GM12875 (cell line): ENCODE data around the gene TMEM209.
"Not testable (repeated sequence)": the region's sequence is repeated elsewhere in the genome, so short reads cannot be mapped to it uniquely, and the experiment has no call there.

Source experiments
- H3K4me3 ChIP-seq: one replicate; pipeline ENCODE4 v1.5.1; 2011; ENCODE audit warnings: low read depth, low read length, control low read depth
- TF ChIP-seq, protein P1 (sequence below): IDR thresholded peaks from 2 replicates; pipeline ENCODE4 v1.5.1; 2011; ENCODE audit warnings: low read depth, mild to moderate bottlenecking, control low read depth, inconsistent platforms, low read length, moderate library complexity, borderline replicate concordance; ENCODE audit not compliant: insufficient read depth

Gene TMEM209

DNA sequence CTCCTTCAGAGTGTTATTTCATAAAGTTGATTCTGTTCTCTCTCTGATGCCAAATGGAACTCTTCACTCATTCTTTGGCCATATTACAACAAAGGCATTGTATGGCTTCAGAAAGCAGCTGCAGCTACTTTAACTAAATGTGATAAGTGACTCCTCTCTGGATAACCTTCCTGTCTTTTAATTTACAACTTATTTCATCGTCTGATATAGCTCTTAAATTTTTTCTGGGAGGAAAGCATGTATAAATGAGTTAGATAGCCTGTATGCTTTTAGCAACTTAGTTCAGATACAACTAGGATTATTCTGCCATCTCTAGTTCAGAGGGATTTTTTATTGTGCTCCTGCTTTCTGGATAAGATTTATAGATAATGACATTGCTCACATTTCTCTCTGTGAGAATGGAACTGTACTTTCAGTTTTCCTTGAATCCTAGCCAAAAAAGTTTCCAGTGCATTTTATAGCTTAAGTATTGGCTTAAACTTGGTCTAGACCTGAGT is 77.3 kb downstream of the TMEM209 start:
- H3K4me3 ChIP-seq = no peak overlapping the region
- TF ChIP-seq, protein P1, sequence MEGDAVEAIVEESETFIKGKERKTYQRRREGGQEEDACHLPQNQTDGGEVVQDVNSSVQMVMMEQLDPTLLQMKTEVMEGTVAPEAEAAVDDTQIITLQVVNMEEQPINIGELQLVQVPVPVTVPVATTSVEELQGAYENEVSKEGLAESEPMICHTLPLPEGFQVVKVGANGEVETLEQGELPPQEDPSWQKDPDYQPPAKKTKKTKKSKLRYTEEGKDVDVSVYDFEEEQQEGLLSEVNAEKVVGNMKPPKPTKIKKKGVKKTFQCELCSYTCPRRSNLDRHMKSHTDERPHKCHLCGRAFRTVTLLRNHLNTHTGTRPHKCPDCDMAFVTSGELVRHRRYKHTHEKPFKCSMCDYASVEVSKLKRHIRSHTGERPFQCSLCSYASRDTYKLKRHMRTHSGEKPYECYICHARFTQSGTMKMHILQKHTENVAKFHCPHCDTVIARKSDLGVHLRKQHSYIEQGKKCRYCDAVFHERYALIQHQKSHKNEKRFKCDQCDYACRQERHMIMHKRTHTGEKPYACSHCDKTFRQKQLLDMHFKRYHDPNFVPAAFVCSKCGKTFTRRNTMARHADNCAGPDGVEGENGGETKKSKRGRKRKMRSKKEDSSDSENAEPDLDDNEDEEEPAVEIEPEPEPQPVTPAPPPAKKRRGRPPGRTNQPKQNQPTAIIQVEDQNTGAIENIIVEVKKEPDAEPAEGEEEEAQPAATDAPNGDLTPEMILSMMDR = no peak

GRCh38 chr7:130127404-130127803 is 77.8 kb downstream of the TMEM209 start:
- TF ChIP-seq, protein P1 = no peak
- no peak overlapping the region for H3K4me3 ChIP-seq

- not testable (repeated sequence) for H3K4me3 ChIP-seq
Measured at GRCh38 chr7:130126840-130127239, 78.4 kb downstream of the TMEM209 start.

DNA sequence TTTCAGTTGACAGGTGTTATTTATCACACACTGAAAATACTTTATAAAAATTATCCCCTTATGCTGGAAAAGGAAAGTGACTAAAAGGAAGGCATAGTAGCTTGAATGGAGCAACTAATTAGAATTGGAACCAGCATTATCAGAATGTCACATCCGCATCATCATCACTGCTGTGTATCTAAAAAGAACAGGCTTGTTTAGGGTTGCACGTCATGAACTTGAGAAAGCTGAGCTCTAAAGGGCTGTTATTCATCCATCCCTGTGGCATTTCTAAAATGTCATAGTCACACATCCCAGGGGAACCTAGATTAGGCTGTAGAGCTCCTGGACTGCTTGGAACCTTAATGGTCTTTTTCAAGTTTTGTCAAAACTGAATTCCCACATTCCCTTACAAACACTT is 80.5 kb downstream of the TMEM209 start:
- no peak overlapping the region for H3K4me3 ChIP-seq
- TF ChIP-seq, protein P1 = no peak

GRCh38 chr7:130123501-130123900 is 81.7 kb downstream of the TMEM209 start:
- TF ChIP-seq, protein P1 = no peak
- no peak overlapping the region for H3K4me3 ChIP-seq

GRCh38 chr7:130118801-130119200 is 86.4 kb downstream of the TMEM209 start:
- TF ChIP-seq, protein P1 = no peak
- no peak overlapping the region for H3K4me3 ChIP-seq

- TF ChIP-seq, protein P1 = no peak
- no peak overlapping the region for H3K4me3 ChIP-seq
Measured at GRCh38 chr7:130118294-130118693, 86.9 kb downstream of the TMEM209 start.

GRCh38 chr7:130114776-130115175 is 90.4 kb downstream of the TMEM209 start:
- TF ChIP-seq, protein P1 = no peak
- H3K4me3 ChIP-seq = no peak overlapping the region
